GM21381 (cell line): ENCODE measurements around the gene LINC00632.

Experiments used
- ATAC-seq: cut with Tn5 transposase; IDR thresholded peaks from one replicate; pipeline ENCODE4 v1.9.1; 2021; ENCODE audit warnings: mild to moderate bottlenecking, moderate library complexity; ENCODE audit not compliant: unreplicated experiment

LINC00632 gene

GRCh38 chrX:140764401-140764919 is 54.9 kb downstream of the LINC00632 start:
- ATAC-seq = no peak

- ATAC-seq = no peak
These were observed 55.7 kb downstream of the LINC00632 start for GRCh38 chrX:140765043-140765784.

GRCh38 chrX:140766024-140766611 is 56.6 kb downstream of the LINC00632 start:
- ATAC-seq = no peak

- ATAC-seq = no peak
These were observed 58.1 kb downstream of the LINC00632 start for GRCh38 chrX:140767646-140768045.

- ATAC-seq = no peak
These were observed 65.7 kb downstream of the LINC00632 start for GRCh38 chrX:140775211-140775610.

- ATAC-seq = no peak
These were observed 66.8 kb downstream of the LINC00632 start for GRCh38 chrX:140776320-140776719.

- ATAC-seq = no peak
These were observed 85.1 kb downstream of the LINC00632 start for GRCh38 chrX:140794642-140795041.

- no peak for ATAC-seq
These were observed 89.7 kb downstream of the LINC00632 start for GRCh38 chrX:140799216-140799615.

- ATAC-seq = no peak
These were observed 94.7 kb downstream of the LINC00632 start for GRCh38 chrX:140804292-140804691.

- no peak for ATAC-seq
These were observed 106.3 kb downstream of the LINC00632 start for GRCh38 chrX:140815868-140816267.

- ATAC-seq = no peak
These were observed 108.4 kb downstream of the LINC00632 start for GRCh38 chrX:140817943-140818342.

- no peak for ATAC-seq
These were observed 111.7 kb downstream of the LINC00632 start for GRCh38 chrX:140821280-140821679.

- no peak for ATAC-seq
These were observed 112.6 kb downstream of the LINC00632 start for GRCh38 chrX:140822184-140822583.

- no peak for ATAC-seq
These were observed 113.3 kb downstream of the LINC00632 start for GRCh38 chrX:140822861-140823260.

GRCh38 chrX:140836874-140837273 is 127.3 kb downstream of the LINC00632 start:
- no peak for ATAC-seq
